HepG2 (cell line): ENCODE data around the gene KLC3. TPM values are rescaled to one million over a fixed set of nuclear protein-coding genes. Genes with fewer than 3 reads are reported as not detected.

Experiments used
- HHEX ChIP-seq: IDR thresholded peaks from 2 replicates; pipeline ENCODE4 v1.6.1; 2016; ENCODE audit warnings: control low read depth
- POLR2AphosphoS2 ChIP-seq: IDR thresholded peaks from 2 replicates; pipeline ENCODE4 v1.6.1; 2011; ENCODE audit warnings: low read depth, low read length, improper control_type of control experiment
- PRPF4 ChIP-seq: fragments of 200-400 bp; formaldehyde crosslinking; IDR thresholded peaks from 2 replicates; pipeline ENCODE4 v1.6.1; 2016; ENCODE audit warnings: low read length, low read depth; ENCODE audit not compliant: poor library complexity, severe bottlenecking
- SIX4 ChIP-seq: sonication (generic); formaldehyde crosslinking; IDR thresholded peaks from 2 replicates; pipeline ENCODE4 v1.4.0; 2020; ENCODE audit warnings: missing genetic modification reagents
- TFDP2 ChIP-seq: sonication (generic); formaldehyde crosslinking; IDR thresholded peaks from 2 replicates; pipeline ENCODE4 v1.4.0; 2020; ENCODE audit warnings: missing genetic modification reagents
- U2AF1 ChIP-seq: fragments of 200-400 bp; formaldehyde crosslinking; optimal IDR thresholded peaks from 2 replicates; pipeline ENCODE3; 2017; ENCODE audit warnings: mild to moderate bottlenecking, low read depth, low read length
- YY1 ChIP-seq: IDR thresholded peaks from 2 replicates; pipeline ENCODE4 v1.6.1; 2011; ENCODE audit warnings: low read length, low read depth, moderate library complexity, mild to moderate bottlenecking; ENCODE audit not compliant: insufficient read depth, insufficient replicate concordance
- ZBED4 ChIP-seq: sonication (generic); formaldehyde crosslinking; IDR thresholded peaks from 2 replicates; pipeline ENCODE4 v1.4.0; 2020; ENCODE audit warnings: missing genetic modification reagents, borderline replicate concordance
- ZBTB34 ChIP-seq: sonication (generic); formaldehyde crosslinking; IDR thresholded peaks from 2 replicates; pipeline ENCODE4 v1.8.0; 2022; ENCODE audit warnings: mild to moderate bottlenecking, missing genetic modification reagents
- ZNF160 ChIP-seq: sonication (generic); formaldehyde crosslinking; IDR thresholded peaks from 2 replicates; pipeline ENCODE4 v1.8.0; 2022; ENCODE audit warnings: mild to moderate bottlenecking, inconsistent platforms, missing genetic modification reagents
- ZNF749 ChIP-seq: sonication (generic); formaldehyde crosslinking; IDR thresholded peaks from 2 replicates; pipeline ENCODE4 v1.8.0; 2022; ENCODE audit warnings: mild to moderate bottlenecking, missing genetic modification reagents, moderate library complexity, borderline replicate concordance
- ZNF772 ChIP-seq: sonication (generic); formaldehyde crosslinking; IDR thresholded peaks from 2 replicates; pipeline ENCODE4 v1.5.0; 2020; ENCODE audit warnings: mild to moderate bottlenecking, missing genetic modification reagents
- polyA plus RNA-seq, 8 experiments: library from polyadenylated mRNA; depleted of rRNA in 3 of 8; stranded (reverse) in 7 of 8; unstranded in 1 of 8; fragments of >200 nt; fragmentation: Illumina TruSeq in 4 of 8; extraction: Trizol in 4 of 8; gene quantifications; 2 replicates each; pipeline versions ENCODE4 v1.2.1 to v1.2.3, GENCODE V29; 2011 to 2016; ENCODE audit warnings: low read depth in 4 of 8, missing spikeins in 1 of 8, mixed read lengths in 1 of 8; ENCODE audit not compliant: insufficient read depth in 1 of 8
- total RNA-seq, 5 experiments: library from RNA; depleted of rRNA; stranded (reverse); fragments of >200 nt; fragmentation: Illumina TruSeq; extraction: Trizol; gene quantifications; 2 replicates each; pipeline ENCODE4 v1.2.3, GENCODE V29; 2016; ENCODE audit warnings: low read depth in 1 of 5
- TF ChIP-seq, protein P1 (sequence below): sonication (generic); formaldehyde crosslinking; IDR thresholded peaks from 2 replicates; pipeline ENCODE4 v1.4.0; 2020; ENCODE audit warnings: missing genetic modification reagents, borderline replicate concordance

The KLC3 gene
- total and polyA plus RNA-seq, 2 of the 13 experiments (the other 11 are each of a cell fraction or from before 2014, with no cell fraction given): 0.13 TPM; not detected in 1

DNA sequence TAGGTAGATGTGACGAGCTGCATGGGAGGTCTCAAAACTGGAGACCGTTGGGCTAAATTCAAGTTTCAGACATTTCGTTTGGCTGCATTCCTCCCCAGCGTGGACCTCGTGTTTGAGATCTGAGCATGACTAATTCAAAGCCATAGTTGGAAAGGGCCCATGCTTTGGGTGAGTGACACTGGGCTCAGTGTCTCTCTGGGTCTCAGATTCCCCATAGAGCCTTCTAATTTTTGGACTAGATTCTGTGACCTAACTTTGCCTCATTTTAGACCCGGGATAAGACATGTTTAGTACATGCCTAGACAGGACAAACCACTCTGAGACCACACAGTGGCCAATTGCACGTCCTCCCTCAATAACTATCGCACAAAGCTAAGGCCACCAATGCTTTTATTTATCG, 34.5 kb upstream of the KLC3 start (continued):
- TF ChIP-seq ZBED4 (CRISPR knock-in tag) (no peak), ZNF160 (no peak), POLR2AphosphoS2 (no peak), ZNF749 (no peak), YY1 (no peak), PRPF4 (no peak), ZBTB34 (no peak), U2AF1 (no peak), TFDP2 (no peak), SIX4 (CRISPR knock-in tag) (no peak), ZNF772 (CRISPR knock-in tag) (no peak), HHEX (CRISPR knock-in tag) (no peak)
- TF ChIP-seq, protein P1, sequence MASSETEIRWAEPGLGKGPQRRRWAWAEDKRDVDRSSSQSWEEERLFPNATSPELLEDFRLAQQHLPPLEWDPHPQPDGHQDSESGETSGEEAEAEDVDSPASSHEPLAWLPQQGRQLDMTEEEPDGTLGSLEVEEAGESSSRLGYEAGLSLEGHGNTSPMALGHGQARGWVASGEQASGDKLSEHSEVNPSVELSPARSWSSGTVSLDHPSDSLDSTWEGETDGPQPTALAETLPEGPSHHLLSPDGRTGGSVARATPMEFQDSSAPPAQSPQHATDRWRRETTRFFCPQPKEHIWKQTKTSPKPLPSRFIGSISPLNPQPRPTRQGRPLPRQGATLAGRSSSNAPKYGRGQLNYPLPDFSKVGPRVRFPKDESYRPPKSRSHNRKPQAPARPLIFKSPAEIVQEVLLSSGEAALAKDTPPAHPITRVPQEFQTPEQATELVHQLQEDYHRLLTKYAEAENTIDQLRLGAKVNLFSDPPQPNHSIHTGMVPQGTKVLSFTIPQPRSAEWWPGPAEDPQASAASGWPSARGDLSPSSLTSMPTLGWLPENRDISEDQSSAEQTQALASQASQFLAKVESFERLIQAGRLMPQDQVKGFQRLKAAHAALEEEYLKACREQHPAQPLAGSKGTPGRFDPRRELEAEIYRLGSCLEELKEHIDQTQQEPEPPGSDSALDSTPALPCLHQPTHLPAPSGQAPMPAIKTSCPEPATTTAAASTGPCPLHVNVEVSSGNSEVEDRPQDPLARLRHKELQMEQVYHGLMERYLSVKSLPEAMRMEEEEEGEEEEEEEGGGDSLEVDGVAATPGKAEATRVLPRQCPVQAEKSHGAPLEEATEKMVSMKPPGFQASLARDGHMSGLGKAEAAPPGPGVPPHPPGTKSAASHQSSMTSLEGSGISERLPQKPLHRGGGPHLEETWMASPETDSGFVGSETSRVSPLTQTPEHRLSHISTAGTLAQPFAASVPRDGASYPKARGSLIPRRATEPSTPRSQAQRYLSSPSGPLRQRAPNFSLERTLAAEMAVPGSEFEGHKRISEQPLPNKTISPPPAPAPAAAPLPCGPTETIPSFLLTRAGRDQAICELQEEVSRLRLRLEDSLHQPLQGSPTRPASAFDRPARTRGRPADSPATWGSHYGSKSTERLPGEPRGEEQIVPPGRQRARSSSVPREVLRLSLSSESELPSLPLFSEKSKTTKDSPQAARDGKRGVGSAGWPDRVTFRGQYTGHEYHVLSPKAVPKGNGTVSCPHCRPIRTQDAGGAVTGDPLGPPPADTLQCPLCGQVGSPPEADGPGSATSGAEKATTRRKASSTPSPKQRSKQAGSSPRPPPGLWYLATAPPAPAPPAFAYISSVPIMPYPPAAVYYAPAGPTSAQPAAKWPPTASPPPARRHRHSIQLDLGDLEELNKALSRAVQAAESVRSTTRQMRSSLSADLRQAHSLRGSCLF: no peak
